GM19240 (cell line): ENCODE measurements around the gene NAPG.
"Not testable (repeated sequence)": the region's sequence is repeated elsewhere in the genome, so short reads cannot be mapped to it uniquely, and the experiment has no call there.

Experiments used
- DNase-seq: peaks from one replicate; pipeline ENCODE4 v3.0.0; 2011; ENCODE audit warnings: low spot score; ENCODE audit not compliant: insufficient read length

The NAPG gene

DNA sequence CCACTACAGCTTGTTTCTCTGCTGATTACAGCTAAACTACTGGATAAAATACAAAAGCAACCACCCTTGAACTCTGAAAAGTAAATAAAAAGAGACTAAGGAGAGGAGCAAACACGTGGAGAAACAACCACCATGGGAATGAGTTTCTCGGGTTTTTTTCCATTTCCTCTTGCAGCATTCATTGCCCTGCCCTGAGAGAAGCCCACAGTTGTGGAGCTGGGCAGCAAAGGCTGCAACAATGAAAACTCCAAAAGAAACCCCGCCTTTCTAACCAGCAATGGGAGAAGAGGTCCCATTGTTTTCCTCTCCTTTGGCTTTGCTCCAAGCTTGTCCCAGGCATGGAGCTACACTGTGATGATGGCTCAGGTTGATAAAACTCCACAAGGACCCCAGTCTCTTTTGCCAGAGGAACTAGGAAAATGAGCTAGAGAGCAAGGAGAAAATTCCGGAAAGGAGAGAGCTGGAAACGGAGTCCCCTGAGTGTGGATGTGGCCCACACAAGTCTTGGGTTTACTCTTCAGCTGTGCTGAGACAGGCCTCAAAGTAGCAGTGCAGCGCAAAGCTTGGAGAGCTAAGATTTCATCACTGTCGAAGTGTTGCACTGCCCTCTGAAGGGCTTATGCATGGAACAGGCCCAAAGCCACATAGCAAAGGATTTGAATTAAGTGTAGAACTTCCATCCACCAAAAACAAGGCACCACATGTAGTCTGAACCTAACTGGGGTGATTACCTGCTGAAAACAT, 20.9 kb downstream of the NAPG start:
- DNase-seq, result no peak

DNA sequence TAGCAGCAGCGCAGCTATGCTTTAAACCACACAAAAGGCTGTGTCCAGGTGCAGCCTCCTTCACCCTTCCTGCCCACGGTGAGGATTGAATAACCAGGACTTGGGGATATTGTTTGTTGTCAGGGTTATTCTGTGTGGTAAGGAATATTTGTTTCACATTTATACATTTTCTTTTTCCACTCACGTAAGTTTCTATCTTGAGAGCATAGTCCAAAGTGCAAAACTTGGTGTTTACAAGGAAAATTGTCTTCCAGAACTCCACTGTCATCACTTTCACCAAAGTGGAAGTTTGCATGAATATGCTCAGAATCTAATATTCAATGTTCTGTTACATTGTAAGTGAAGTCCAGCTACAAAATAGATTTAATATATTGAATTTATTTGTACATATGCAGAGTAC, 26.4 kb downstream of the NAPG start:
- no peak for DNase-seq

DNA sequence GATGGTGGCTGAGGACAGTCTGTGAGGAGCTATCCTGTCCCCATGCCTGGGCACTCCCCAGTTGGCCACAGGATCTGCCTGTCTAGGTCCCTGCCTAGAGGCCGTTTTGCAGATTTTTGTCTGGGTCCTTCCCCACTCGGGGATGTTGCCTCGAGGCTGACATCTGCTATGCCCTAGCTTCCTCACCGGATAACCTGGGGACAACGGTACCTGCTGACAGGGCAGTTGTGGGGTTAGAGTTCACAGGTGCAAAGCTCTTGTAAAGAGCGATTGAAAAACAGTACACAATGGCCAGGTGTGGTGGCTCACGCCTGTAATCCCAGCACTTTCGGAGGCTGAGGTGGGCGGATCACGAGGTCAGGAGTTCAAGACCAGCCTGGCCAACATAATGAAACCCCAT, 30.4 kb downstream of the NAPG start:
- DNase-seq, result not testable (repeated sequence)

DNA sequence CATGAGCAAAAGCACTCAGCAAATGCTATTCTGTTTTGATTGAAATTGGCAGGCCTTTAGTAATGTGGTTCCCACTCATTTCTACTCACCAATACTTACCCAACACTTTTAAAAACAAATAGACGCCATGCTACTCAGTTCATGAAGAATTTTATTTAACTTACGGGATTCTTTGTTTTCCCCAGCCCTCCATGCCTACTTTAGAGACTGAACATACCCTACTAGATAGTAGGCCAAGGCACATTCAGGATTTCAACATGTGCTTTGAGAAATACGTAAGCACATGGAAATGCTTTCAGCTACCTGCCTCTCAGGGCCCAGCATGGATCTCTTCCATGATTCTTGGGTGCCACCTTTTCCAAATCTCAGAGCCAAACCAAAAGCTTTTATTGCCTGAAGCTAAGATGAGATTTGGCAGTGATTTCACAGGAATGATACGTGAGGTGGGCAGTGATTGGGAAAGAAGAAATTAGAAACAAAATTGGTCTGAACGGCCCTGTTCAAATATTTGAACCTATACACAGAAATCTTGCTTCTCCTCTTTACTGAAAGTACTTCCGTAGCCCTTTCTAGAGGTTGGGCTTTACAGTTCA, 31.4 kb downstream of the NAPG start:
- no peak for DNase-seq

DNA sequence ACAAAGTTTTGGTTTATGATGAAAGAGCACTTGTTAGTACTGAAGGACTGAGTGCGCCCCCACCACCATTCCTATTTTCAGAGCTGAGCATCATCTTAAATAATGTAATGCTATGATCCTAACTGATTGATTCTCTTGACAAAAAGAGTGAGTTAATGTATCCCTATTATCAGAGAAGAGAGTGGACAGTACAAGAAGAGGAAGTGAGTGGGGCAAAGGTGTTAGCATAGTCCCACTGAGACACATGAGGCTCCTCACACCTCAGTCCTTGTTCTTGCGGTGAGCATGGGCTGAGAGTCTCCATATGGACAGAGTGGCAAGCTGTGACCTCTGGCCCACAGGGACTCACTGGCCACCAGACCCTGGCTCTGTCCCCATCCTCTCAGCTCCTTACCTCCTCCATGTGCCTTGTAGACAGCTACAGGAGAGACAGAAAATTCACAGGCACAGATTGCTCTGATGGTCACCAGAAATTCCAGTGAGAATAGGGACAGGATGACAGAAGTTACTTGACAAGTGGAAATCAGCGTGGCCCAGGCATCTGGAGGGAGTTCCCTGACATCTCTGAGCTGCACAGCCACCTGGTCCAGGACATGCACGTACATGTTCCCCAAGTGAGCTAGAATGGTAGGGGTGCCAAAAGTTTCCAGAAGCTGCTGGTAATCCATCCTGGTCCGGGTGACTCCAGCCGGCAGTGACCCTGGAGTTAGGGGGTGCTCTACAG, 32.6 kb downstream of the NAPG start:
- no peak for DNase-seq

DNA sequence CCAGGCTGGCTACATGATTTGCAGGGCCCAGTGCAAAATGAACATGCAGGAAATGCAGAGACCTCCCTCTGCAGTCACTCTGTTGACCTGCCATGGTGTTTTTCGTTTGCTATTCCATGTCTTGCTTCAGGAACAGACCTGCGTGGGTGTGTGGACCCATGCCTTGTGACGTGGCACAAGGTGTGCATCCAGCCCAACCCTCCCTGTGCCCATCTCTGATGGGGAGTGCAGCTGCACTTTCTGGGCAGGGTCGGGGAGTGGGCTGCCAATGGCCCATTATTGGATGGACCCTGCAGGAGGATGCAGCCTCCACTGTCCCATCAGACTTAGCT, 33.1 kb downstream of the NAPG start:
- no peak for DNase-seq

DNA sequence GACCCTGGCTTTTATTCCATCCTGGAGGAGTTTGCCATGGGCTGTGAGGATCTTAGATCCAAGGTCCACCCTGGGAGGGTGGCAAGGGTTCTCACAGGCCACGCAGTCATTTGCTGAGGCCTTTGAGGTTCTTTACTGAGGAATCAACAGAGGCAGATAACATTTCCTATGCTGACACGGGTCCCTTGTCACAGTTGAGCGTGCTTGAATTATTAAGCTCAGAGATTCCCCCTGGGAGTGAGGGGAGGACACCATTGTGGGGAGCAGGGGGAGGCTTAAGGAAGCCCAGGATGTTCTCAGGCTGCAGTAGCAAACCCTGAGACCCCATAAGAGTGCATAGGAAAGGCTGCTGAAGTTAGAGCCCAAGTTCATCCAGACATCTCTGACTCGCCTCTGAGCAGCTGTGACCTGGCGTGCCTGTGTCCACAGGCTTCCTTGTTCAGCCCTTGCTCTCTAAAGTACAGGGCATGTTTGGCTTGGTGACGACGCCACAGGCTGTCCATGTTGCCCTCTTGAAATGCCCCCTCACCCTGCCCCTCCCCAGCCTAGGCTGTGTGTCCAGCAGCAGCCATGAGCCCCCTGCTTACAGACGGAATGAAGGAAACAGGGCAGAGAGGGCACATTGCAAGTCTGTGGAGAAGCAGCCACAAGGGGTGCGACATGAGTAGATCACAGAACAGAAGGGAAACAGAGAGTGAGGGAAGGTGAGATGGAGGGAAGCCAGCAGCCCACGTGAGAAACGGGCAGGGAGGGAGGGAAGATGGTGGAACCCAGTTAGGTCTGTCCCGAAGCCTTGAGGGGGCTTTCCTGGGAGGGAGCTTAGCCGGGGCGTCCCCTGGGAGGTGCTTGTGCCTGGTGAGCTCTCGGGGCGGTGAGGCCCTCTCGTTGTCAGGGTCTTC, 34.0 kb downstream of the NAPG start:
- DNase-seq, result peak; percentile 6

DNA sequence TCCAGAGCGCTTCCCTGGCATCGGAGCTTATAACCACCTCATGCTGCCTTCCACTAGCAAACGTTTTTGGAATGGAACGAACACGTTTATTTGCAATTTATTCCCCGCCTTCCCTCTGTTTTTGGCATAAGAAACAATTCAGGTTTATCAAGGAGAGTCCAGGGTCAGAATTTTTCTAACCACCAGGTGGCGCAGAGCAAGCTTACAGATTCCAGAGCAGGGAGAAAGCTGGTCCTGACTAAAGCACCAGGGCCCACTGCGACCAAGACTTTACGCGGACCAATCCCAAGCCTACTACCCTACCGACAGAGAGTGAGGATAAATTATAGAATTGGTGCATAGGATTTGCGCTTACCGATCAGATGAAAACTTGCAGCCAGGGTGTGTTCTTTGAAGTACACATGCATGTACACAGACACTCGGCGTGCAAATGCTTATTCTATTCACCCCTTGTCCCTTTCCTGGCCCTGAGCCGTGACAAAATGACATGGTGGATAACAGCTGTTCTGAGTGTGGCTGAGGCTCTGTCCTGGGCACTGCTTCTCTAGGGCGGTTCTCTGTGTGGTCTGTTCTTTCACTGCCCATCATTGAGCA, 34.7 kb downstream of the NAPG start:
- DNase-seq, result peak; percentile 45

DNA sequence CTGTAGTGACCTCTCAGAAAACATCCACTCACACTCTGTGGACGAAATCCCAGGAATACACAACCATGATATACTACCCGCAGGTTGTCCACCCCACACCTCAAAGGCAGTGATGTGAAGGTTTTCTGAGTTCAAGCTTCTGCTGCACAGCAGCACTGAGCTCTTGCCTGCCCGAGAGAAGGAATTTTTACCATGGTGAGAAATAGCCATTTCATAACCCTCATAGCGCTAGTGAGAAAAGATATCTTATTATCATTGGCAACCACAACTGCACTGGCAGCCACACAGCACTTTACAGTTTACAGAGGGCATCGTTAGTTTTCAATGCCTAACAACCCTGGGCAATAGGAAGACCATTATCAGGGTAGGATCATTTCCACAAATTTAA, 36.9 kb downstream of the NAPG start:
- no peak for DNase-seq

DNA sequence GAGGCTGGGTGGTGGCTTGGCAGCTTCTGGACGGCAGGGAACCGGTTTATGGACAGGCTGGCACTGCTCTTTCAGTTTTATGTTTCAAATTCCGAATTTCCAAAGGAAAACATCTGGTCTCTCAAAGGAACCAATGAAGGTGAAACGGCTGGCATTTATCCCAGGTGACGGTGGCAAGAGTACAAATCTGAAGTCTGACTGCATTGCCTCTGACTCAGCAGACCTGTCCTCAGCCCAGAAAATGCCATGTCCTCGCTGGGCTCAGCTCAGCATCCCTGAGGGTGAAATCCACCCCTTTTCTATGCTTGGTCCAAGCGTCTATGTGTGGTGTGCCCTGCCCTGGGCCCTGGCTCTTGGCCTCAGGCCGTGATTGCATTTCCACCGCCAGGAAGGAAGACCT, 38.1 kb downstream of the NAPG start:
- DNase-seq, result no peak

DNA sequence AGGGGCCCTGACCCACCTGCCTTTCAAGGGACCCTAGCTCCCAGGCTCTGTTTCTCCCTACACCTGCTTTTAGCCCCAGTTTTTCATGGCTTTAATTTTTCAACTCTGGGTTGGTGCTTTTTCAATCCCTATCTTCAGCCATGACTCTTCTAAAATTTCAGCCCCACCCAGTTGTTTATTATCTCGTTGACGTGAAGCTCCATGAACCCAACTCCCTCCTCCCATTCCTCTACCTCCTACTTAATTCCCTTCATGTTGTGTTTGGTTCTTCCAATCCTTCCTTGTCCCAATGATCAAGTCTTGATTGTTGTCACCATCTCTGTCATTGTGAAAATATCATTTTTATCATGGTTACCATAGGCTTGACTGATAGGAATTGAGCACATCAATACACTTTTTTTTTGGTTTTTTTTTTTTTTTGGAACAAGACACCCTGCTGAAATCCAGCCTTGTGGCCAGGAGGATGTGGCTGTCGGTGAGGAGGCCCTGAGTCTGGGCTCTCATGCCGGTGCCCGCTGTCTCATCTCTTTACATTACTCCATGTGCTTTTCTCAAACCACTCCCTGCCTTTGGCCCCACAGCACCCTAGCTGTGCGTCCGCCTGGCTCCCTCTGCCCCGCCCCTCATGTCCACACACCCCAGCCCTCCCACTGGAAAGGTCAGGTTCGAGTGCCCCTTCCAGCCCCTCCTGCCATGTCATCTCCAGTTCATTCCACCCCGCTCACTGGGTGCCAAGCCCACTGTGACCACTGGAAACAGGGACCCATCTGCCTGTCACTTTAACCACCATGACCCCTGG, 39.3 kb downstream of the NAPG start:
- DNase-seq, result no peak

DNA sequence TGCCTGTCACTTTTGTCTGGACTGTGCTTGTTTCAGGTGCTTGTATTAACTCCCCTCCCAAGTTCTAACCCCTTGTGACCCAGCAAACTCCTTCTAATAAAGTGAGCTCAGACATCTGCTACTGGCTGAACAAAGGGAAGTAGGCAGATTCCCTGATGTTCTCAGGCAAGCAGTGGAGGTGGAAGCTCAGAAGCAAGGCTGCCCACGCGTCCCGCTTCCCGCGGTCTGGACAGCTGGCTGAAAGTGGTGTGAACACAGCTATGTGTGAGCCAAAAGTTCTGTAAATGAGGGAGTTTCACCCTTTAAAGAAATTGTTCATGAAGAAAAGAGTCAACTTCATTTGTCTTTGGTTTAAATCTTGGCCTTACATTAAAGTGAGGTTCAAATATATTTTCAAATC, 40.0 kb downstream of the NAPG start:
- no peak for DNase-seq

DNA sequence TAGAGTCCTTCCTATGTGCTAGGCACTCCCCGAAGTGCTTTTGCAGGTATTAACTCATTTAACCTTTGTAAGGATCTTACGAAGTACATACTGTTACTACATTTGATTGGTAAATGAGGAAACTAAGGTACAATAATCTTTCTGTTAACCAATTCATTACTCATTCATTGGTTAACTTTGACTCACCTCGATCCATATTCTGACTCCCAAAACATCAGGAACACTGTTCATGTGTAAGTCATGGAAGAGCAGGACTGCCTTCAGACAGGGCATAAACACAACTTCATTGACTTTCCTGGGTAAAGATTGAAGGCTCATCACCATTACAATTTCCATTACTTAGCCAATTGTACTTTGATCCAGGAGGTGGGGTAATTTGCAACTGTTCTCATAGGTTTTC, 40.6 kb downstream of the NAPG start:
- no peak for DNase-seq

DNA sequence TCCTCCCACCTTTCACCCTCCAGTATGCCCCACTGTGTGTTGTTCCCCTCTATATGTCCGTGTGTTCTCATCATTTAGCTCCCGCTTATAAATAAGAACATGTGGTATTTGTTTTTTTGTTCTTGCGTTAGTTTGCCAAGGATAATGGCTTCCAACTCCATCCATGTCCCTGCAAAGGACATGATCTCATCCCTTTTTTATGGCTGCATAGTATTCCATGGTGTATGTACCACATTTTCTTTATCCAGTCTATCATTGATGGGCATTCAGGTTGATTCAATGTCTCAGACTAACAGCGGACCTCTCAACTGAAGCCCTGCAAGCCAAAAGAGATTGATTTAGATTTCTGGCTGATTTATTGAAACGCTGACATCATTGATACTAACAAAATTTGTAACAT, 44.1 kb downstream of the NAPG start:
- not testable (repeated sequence) for DNase-seq

DNA sequence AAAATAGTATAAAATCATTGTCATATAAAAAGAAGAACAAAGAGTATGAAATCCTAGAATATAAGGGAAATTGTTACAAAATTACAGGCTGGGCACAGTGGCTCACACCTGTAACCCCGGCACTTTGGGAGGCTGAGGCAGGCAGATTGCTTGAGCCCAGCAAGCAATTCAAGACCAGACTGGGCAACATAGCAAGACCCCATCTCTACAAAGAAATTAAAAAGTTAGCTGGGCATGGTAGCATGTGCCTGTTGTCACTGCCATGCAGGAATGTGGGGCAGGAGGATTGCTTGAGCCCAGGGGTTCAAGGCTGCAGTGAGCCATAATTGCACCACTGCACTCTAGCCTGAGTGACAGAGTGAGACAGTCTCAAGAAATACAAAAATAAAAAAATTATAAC, 44.8 kb downstream of the NAPG start:
- no peak for DNase-seq

DNA sequence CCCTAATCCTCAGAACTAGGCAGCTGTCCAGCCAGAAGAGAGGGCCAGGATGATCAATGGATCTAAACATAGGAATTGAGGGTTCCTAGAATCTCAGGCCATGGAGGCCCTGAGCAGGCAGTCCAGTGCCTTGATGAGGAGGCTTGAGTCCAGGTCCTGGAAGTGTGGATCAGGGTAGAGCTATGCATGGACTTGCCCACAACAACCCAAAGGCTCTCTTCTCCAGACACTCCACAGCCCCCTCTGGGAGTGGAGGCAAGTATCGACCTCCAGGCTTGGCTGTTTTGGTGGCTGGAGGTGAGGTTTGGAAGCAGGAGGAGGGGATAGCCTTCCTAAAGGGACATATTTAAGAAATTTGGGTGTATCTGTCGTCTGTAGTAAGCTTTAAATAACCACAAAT, 45.7 kb downstream of the NAPG start:
- DNase-seq, result no peak

DNA sequence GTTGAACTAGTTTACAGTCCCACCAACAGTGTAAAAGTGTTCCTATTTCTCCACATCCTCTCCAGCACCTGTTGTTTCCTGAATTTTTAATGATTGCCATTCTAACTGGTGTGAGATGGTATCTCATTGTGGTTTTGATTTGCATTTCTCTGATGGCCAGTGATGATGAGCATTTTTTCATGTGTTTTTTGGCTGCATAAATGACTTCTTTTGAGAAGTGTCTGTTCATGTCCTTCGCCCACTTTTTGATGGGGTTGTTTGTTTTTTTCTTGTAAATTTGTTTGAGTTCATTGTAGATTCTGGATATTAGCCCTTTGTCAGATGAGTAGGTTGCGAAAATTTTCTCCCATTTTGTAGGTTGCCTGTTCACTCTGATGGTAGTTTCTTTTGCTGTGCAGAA, 47.4 kb downstream of the NAPG start:
- DNase-seq, result not testable (repeated sequence)

DNA sequence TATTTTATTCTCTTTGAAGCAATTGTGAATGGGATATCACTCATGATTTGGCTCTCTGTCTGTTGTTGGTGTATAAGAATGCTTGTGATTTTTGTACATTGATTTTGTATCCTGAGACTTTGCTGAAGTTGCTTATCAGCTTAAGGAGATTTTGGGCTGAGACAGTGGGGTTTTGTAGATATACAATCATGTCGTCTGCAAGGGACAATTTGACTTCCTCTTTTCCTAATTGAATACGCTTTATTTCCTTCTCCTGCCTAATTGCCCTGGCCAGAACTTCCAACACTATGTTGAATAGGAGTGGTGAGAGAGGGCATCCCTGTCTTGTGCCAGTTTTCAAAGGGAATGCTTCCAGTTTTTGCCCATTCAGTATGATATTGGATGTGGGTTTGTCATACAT, 48.6 kb downstream of the NAPG start:
- DNase-seq, result not testable (repeated sequence)

DNA sequence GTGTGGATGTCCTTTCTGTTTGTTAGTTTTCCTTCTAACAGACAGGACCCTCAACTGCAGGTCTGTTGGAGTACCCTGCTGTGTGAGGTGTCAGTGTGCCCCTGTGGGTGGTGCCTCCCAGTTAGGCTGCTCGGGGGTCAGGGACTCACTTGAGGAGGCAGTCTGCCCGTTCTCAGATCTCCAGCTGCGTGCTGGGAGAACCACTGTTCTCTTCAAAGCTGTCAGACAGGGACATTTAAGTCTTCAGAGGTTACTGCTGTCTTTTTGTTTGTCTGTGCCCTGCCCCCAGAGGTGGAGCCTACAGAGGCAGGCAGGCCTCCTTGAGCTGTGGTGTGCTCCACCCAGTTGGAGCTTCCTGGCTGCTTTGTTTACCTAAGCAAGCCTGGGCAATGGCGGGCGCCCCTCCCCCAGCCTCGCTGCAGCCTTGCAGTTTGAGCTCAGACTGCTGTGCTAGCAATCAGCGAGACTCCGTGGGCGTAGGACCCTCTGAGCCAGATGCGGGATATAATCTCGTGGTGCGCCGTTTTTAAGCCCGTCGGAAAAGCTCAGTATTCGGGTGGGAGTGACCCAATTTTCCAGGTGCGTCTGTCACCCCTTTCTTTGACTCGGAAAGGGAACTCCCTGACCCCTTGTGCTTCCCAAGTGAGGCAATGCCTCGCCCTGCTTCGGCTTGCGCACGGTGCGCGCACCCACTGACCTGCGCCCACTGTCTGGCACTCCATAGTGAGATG, 52.2 kb downstream of the NAPG start:
- not testable (repeated sequence) for DNase-seq

DNA sequence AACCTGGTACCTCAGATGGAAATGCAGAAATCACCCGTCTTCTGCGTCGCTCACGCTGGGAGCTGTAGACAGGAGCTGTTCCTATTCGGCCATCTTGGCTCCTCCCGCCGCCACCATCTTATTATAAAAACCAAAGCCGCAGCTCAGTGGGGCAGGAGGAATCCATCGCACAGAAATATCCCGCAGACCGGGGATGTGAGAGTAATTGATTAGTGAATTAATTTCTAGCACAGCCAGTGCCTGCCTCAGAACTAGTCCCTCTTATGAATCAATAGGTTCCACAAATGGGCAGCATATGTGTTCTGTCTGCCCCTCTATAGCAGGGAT, 52.7 kb downstream of the NAPG start:
- not testable (repeated sequence) for DNase-seq
